ENCODE results near the gene HIPK4. TPM values are rescaled to one million over a fixed set of nuclear protein-coding genes. Genes with fewer than 3 reads are reported as not detected.
"Not testable (repeated sequence)": the region's sequence is repeated elsewhere in the genome, so short reads cannot be mapped to it uniquely, and the experiment has no call there.

Gene HIPK4
- total RNA-seq (2014; rRNA removed; shearing (Covaris generic)): not detected in 2 replicates
- polyA plus RNA-seq (2015; cell fraction: cytosol; rRNA removed): not detected in 2 replicates
- polyA plus RNA-seq (2015; cell fraction: nucleus; rRNA removed): not detected in 2 replicates

- DNase-seq (ENCODE audit: low read depth): no peak
Measured at GRCh38 chr19:40390084-40390742, at the start of gene HIPK4. TSS of gene HIPK4 (minus strand) at chr19:40390181. CDS start at chr19:40389902, 279 bp downstream.

GRCh38 chr19:40438284-40438683 lies 48.3 kb upstream of the HIPK4 start:
- no peak for DNase-seq (ENCODE audit: low read depth)

GRCh38 chr19:40433391-40434216 lies 43.6 kb upstream of the HIPK4 start:
- DNase-seq (ENCODE audit: low read depth): peak; percentile 85

GRCh38 chr19:40432760-40433159 lies 42.8 kb upstream of the HIPK4 start:
- not testable (repeated sequence) for DNase-seq (ENCODE audit: low read depth)

GRCh38 chr19:40431698-40432097 lies 41.7 kb upstream of the HIPK4 start:
- DNase-seq (ENCODE audit: low read depth): no peak

GRCh38 chr19:40430242-40430641 lies 40.3 kb upstream of the HIPK4 start:
- DNase-seq (ENCODE audit: low read depth): not testable (repeated sequence)

GRCh38 chr19:40428197-40428596 lies 38.2 kb upstream of the HIPK4 start:
- DNase-seq (ENCODE audit: low read depth): not testable (repeated sequence)

GRCh38 chr19:40425450-40426287 lies 35.7 kb upstream of the HIPK4 start, which contains the start of gene SERTAD1:
TSS of gene SERTAD1 (minus strand) at chr19:40425992. CDS start at chr19:40423546, 2,446 bp downstream.
- DNase-seq (ENCODE audit: low read depth): peak; percentile 99

GRCh38 chr19:40424637-40425449 lies 34.9 kb upstream of the HIPK4 start:
- no peak for DNase-seq (ENCODE audit: low read depth)

- no peak for DNase-seq (ENCODE audit: low read depth)
Measured at GRCh38 chr19:40423938-40424337, 34.0 kb upstream of the HIPK4 start.

- no peak for DNase-seq (ENCODE audit: low read depth)
Measured at GRCh38 chr19:40422748-40423566, 33.0 kb upstream of the HIPK4 start.

GRCh38 chr19:40421993-40422747 lies 32.2 kb upstream of the HIPK4 start:
- no peak for DNase-seq (ENCODE audit: low read depth)

- DNase-seq (ENCODE audit: low read depth): peak; percentile 89
Measured at GRCh38 chr19:40420766-40421765, 31.1 kb upstream of the HIPK4 start.

GRCh38 chr19:40420451-40420765 lies 30.4 kb upstream of the HIPK4 start:
- DNase-seq (ENCODE audit: low read depth): no peak

GRCh38 chr19:40419780-40420179 lies 29.8 kb upstream of the HIPK4 start:
- DNase-seq (ENCODE audit: low read depth): no peak

GRCh38 chr19:40419066-40419612 lies 29.2 kb upstream of the HIPK4 start:
- DNase-seq (ENCODE audit: low read depth): no peak

GRCh38 chr19:40418040-40418439 lies 28.1 kb upstream of the HIPK4 start:
- DNase-seq (ENCODE audit: low read depth): no peak

GRCh38 chr19:40417643-40417981 lies 27.6 kb upstream of the HIPK4 start:
- DNase-seq (ENCODE audit: low read depth): no peak

All from HT1080 (cell line).